Calu3 (cell line): Measurements from ENCODE around the gene SAT1. TPM values are rescaled to one million over a fixed set of nuclear protein-coding genes. Genes with fewer than 3 reads are reported as not detected.

Experiments used
- BruUV-seq: library from RNA; stranded (reverse); fragments of 400-500 nt; replicated peaks from 2 replicates; lab custom pipeline; 2021; lab: Mats Ljungman, UMichigan
- CTCF ChIA-PET: fragments of 300-600 bp; sonication (Branson Sonifier 250); formaldehyde crosslinking; loops from one replicate; lab custom pipeline; 2022; ENCODE audit warnings: antibody characterized with exemption; lab: Charles Lee
- DNase-seq: peaks from one replicate; pipeline ENCODE4 v3.0.0; 2022
- H3K27ac Mint-ChIP-seq: one replicate; pipeline ENCODE4 v1.8.0; 2022; ENCODE audit warnings: mixed read lengths; ENCODE audit not compliant: unreplicated experiment
- H3K27me3 Mint-ChIP-seq: one replicate; pipeline ENCODE4 v1.8.0; 2022; ENCODE audit warnings: mixed read lengths; ENCODE audit not compliant: unreplicated experiment
- H3K36me3 Mint-ChIP-seq: one replicate; pipeline ENCODE4 v1.8.0; 2022; ENCODE audit warnings: mild to moderate bottlenecking, moderate library complexity, mixed read lengths; ENCODE audit not compliant: insufficient read depth, unreplicated experiment
- H3K4me1 Mint-ChIP-seq: one replicate; pipeline ENCODE4 v1.8.0; 2022; ENCODE audit warnings: mild to moderate bottlenecking, low read depth, mixed read lengths; ENCODE audit not compliant: unreplicated experiment
- H3K4me3 Mint-ChIP-seq: one replicate; pipeline ENCODE4 v1.8.0; 2022; ENCODE audit warnings: mild to moderate bottlenecking, low read depth, moderate library complexity, mixed read lengths; ENCODE audit not compliant: unreplicated experiment
- H3K9me3 Mint-ChIP-seq: one replicate; pipeline ENCODE4 v1.8.0; 2022; ENCODE audit warnings: low read depth, mixed read lengths; ENCODE audit not compliant: unreplicated experiment
- CTCF ChIP-seq: fragments of 200-600 bp; IDR thresholded peaks from one replicate; pipeline ENCODE4 v1.8.0; 2022; ENCODE audit warnings: antibody characterized with exemption; ENCODE audit not compliant: unreplicated experiment
- intact Hi-C: fragments of 100-400 bp; cut with micrococcal nuclease; formaldehyde crosslinking; loops from one replicate; pipeline ENCODE4 v1.10.0; 2022; ENCODE audit not compliant: unreplicated experiment
- total RNA-seq: library from RNA; stranded (reverse); gene quantifications from 2 replicates; pipeline ENCODE4 v1.2.3, GENCODE V29; 2022

Gene SAT1
- total RNA-seq, 1 experiment from 2014 or later, result 426 TPM

- Mint-ChIP-seq H3K27me3 (no peaks in the 10 kb centered on the region), H3K36me3 (no peaks in the 10 kb centered on the region), H3K9me3 (no peaks in the 10 kb centered on the region), H3K4me1 (peaks cover 12% of the 10 kb centered on the region), H3K4me3 (no peak overlapping the region), H3K27ac (no peak overlapping the region)
- TF ChIP-seq CTCF, result no peak
- BruUV-seq, result no TSS peak
- intact Hi-C loops, result no loop called here
- no peak for DNase-seq
- CTCF ChIA-PET, result no interaction called here
These were observed 42.7 kb downstream of the SAT1 start for GRCh38 chrX:23825675-23826074.

GRCh38 chrX:23826216-23826615 lies 43.2 kb downstream of the SAT1 start:
- Mint-ChIP-seq H3K9me3 (no peaks in the 10 kb centered on the region), H3K4me3 (no peak overlapping the region), H3K36me3 (no peaks in the 10 kb centered on the region), H3K27ac (no peak overlapping the region), H3K27me3 (no peaks in the 10 kb centered on the region), H3K4me1 (peaks cover 12% of the 10 kb centered on the region)
- intact Hi-C loops, result no loop called here
- DNase-seq, result no peak
- no peak for TF ChIP-seq CTCF
- no TSS peak for BruUV-seq
- CTCF ChIA-PET, result interaction anchor here (0.6 kb wide), 1 partner anchor 70 kb away, joined by 3 read pairs; no protein-coding TSS in a partner anchor

- CTCF ChIA-PET, result interaction anchor here (0.6 kb wide), 1 partner anchor 70 kb away, joined by 3 read pairs; no protein-coding TSS in a partner anchor
- Mint-ChIP-seq H3K9me3 (no peaks in the 10 kb centered on the region), H3K27ac (no peak overlapping the region), H3K4me3 (no peak overlapping the region), H3K36me3 (no peaks in the 10 kb centered on the region), H3K27me3 (no peaks in the 10 kb centered on the region), H3K4me1 (peaks cover 12% of the 10 kb centered on the region)
- intact Hi-C loops, result no loop called here
- no peak for DNase-seq
- no peak for TF ChIP-seq CTCF
- no TSS peak for BruUV-seq
These were observed 43.7 kb downstream of the SAT1 start for GRCh38 chrX:23826653-23827052.

GRCh38 chrX:23828881-23829280 lies 45.9 kb downstream of the SAT1 start:
- intact Hi-C loops, result no loop called here
- H3K36me3 Mint-ChIP-seq, result no peaks in the 10 kb centered on the region
- no peaks in the 10 kb centered on the region for H3K27me3 Mint-ChIP-seq
- H3K4me3 Mint-ChIP-seq, result no peak overlapping the region
- DNase-seq, result no peak
- BruUV-seq, result no TSS peak
- peaks cover 12% of the 10 kb centered on the region for H3K4me1 Mint-ChIP-seq
- no peak overlapping the region for H3K27ac Mint-ChIP-seq
- CTCF ChIA-PET, result no interaction called here
- TF ChIP-seq CTCF, result no peak
- no peaks in the 10 kb centered on the region for H3K9me3 Mint-ChIP-seq
